ENCODE data around the gene ZNF462.

DNA sequence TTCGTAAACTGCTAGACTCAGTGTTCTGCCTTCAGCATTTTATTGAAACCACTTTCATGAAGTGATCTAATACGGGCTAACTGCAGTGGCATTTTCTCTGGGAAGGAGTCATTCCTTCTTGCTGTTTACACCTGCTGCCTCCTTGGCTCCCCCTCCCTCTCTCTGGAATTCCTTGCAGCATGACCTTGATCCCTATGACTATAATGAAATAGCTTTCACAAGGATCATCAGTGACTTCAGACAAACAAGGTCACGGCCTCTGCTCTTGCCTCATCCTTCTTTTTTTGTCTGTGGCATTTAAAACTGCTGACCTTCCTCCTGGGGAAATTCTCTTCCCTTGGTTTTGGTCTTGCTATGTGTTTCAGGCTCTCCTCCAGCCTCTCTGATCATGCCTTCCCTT is 90.2 kb downstream of the ZNF462 start:
- TF ChIP-seq, protein P1, sequence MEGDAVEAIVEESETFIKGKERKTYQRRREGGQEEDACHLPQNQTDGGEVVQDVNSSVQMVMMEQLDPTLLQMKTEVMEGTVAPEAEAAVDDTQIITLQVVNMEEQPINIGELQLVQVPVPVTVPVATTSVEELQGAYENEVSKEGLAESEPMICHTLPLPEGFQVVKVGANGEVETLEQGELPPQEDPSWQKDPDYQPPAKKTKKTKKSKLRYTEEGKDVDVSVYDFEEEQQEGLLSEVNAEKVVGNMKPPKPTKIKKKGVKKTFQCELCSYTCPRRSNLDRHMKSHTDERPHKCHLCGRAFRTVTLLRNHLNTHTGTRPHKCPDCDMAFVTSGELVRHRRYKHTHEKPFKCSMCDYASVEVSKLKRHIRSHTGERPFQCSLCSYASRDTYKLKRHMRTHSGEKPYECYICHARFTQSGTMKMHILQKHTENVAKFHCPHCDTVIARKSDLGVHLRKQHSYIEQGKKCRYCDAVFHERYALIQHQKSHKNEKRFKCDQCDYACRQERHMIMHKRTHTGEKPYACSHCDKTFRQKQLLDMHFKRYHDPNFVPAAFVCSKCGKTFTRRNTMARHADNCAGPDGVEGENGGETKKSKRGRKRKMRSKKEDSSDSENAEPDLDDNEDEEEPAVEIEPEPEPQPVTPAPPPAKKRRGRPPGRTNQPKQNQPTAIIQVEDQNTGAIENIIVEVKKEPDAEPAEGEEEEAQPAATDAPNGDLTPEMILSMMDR (IDR thresholded peaks at IDR 0.05) = no peak
- TF ChIP-seq EP300 (IDR thresholded peaks at IDR 0.05) = no peak
